K562 (cell line): Measurements from ENCODE around the gene CTU1. TPM values are rescaled to one million over a fixed set of nuclear protein-coding genes. Genes with fewer than 3 reads are reported as not detected.

Experiments used
- ATAC-seq: fragments of 200-7000 bp; cut with Tn5 transposase; 3 replicates; pipeline ENCODE4 v1.9.1; 2020; ENCODE audit warnings: moderate library complexity
- BruUV-seq: library from RNA; stranded (reverse); fragments of 400-500 nt; replicated peaks from 2 replicates; lab custom pipeline; 2021; lab: Mats Ljungman, UMichigan
- CTCF ChIA-PET: fragments of 300-600 bp; formaldehyde crosslinking; extraction: SDS; loops from one replicate; lab custom pipeline; 2021; ENCODE audit warnings: low intra/inter-chr PET ratio; lab: Yijun Ruan, JAX
- POLR2A ChIA-PET: fragments of 300-600, 350-650 bp; sonication (Branson Sonifier 250); formaldehyde crosslinking; extraction: SDS; loops from one replicate; lab custom pipeline; 2021; ENCODE audit warnings: antibody characterized with exemption, inconsistent platforms; lab: Yijun Ruan, JAX
- DNase-seq, 4 experiments: peaks; one replicate each; pipeline versions ENCODE4 v3.0.0 to v3.0.0-alpha.2; 2011 to 2018; ENCODE audit warnings: low spot score in 3 of 4, mixed read lengths in 3 of 4; ENCODE audit errors: extremely low read depth in 1 of 4
- FAIRE-seq: peaks from 2 replicates; lab custom pipeline; 2011; peaks lifted over from hg19 to GRCh38; lab: Jason Lieb, UNC
- H2AFZ ChIP-seq: 2 replicates; pipeline ENCODE4 v1.6.0; 2011; ENCODE audit warnings: low read depth, low read length, control low read depth, inconsistent platforms
- H3K27ac ChIP-seq: fragments of 200-600 bp; 3 replicates; pipeline ENCODE4 v1.8.0; 2011; ENCODE audit warnings: low read depth, mild to moderate bottlenecking, control low read depth, inconsistent platforms, low read length, moderate library complexity, mixed read lengths; ENCODE audit errors: extremely low read depth
- H3K27me3 ChIP-seq, 2 experiments: fragments of 300-600 bp in 1 of 2; 2 replicates in 1 of 2; 3 replicates in 1 of 2; pipeline versions ENCODE4 v1.6.0 to v1.8.0; 2011; ENCODE audit warnings: inconsistent platforms in 2 of 2, low read length in 2 of 2, mild to moderate bottlenecking in 1 of 2, mixed read lengths in 1 of 2, moderate library complexity in 1 of 2; ENCODE audit not compliant: control insufficient read depth in 2 of 2, insufficient read depth in 2 of 2
- H3K36me3 ChIP-seq: fragments of 300-600 bp; 3 replicates; pipeline ENCODE4 v1.8.0; 2011; ENCODE audit warnings: mild to moderate bottlenecking, low read length, inconsistent platforms; ENCODE audit not compliant: control insufficient read depth, insufficient read depth
- H3K4me1 ChIP-seq, 2 experiments: fragments of 200-600 bp in 1 of 2; replicated peaks in 1 of 2; 2 replicates in 1 of 2; 3 replicates in 1 of 2; pipeline versions ENCODE4 v1.5.1 to v1.8.0; 2011; ENCODE audit warnings: inconsistent platforms in 2 of 2, low read length in 2 of 2, mild to moderate bottlenecking in 1 of 2, mixed read lengths in 1 of 2, moderate library complexity in 1 of 2; ENCODE audit not compliant: control insufficient read depth in 2 of 2, insufficient read depth in 2 of 2
- H3K4me2 ChIP-seq: 2 replicates; pipeline ENCODE4 v1.6.1; 2011; ENCODE audit warnings: low read length, control low read depth, inconsistent platforms, mixed read lengths; ENCODE audit not compliant: insufficient read depth
- H3K4me3 ChIP-seq: fragments of 200-600 bp; sonication (generic), shearing (Covaris generic); 2 replicates; pipeline ENCODE4 v1.5.1; 2016; ENCODE audit warnings: control low read depth, inconsistent platforms
- H3K79me2 ChIP-seq: fragments of 200-600 bp; 3 replicates; pipeline ENCODE4 v1.8.0; 2011; ENCODE audit warnings: low read length, inconsistent platforms; ENCODE audit not compliant: control insufficient read depth, insufficient read depth
- H3K9ac ChIP-seq, 2 experiments: 2 replicates each; pipeline versions ENCODE4 v1.6.0 to v1.6.1; 2011; ENCODE audit warnings: low read depth in 2 of 2, low read length in 2 of 2, control low read depth in 1 of 2, inconsistent platforms in 1 of 2, mild to moderate bottlenecking in 1 of 2, mixed read lengths in 1 of 2; ENCODE audit not compliant: insufficient read depth in 1 of 2
- H3K9me1 ChIP-seq: one replicate; pipeline ENCODE4 v1.6.0; 2011; ENCODE audit warnings: inconsistent platforms, mild to moderate bottlenecking, low read length, moderate library complexity; ENCODE audit not compliant: control insufficient read depth, insufficient read depth
- H3K9me3 ChIP-seq: replicated peaks from 2 replicates; pipeline ENCODE4 v1.5.1; 2011; ENCODE audit warnings: low read depth, low read length, inconsistent platforms; ENCODE audit not compliant: control insufficient read depth, insufficient read depth
- H4K20me1 ChIP-seq: replicated peaks from 2 replicates; pipeline ENCODE4 v1.6.1; 2011; ENCODE audit warnings: low read length, inconsistent platforms, mixed read lengths; ENCODE audit not compliant: control insufficient read depth, insufficient read depth
- CBX1 ChIP-seq: sonication (generic); IDR thresholded peaks from 2 replicates; pipeline ENCODE4 v1.6.1; 2016; ENCODE audit warnings: antibody characterized with exemption, low read depth, mild to moderate bottlenecking
- EZH2 ChIP-seq: IDR thresholded peaks from 2 replicates; pipeline ENCODE4 v1.6.1; 2012; ENCODE audit warnings: low read depth, mild to moderate bottlenecking, inconsistent platforms, low read length, borderline replicate concordance
- FOXJ3 ChIP-seq: sonication (generic); formaldehyde crosslinking; IDR thresholded peaks from 2 replicates; pipeline ENCODE4 v1.4.0; 2020; ENCODE audit warnings: mild to moderate bottlenecking, missing genetic modification reagents
- HDAC2 ChIP-seq: fragments of 450-650 bp; IDR thresholded peaks from 2 replicates; pipeline ENCODE4 v1.6.1; 2016; ENCODE audit warnings: mild to moderate bottlenecking
- NR0B1 ChIP-seq: fragments of 450-650 bp; IDR thresholded peaks from one replicate; pipeline ENCODE4 v1.6.1; 2018; ENCODE audit warnings: mild to moderate bottlenecking, moderate library complexity; ENCODE audit not compliant: partially characterized antibody
- NUFIP1 ChIP-seq: fragments of 450-650 bp; IDR thresholded peaks from 2 replicates; pipeline ENCODE4 v1.6.1; 2018; ENCODE audit not compliant: partially characterized antibody
- SMAD1 ChIP-seq: fragments of 150-350 bp; IDR thresholded peaks from 2 replicates; pipeline ENCODE4 v1.6.1; 2014; ENCODE audit warnings: low read length, low read depth; ENCODE audit not compliant: partially characterized antibody
- TAL1 ChIP-seq: fragments of 450-650 bp; IDR thresholded peaks from 2 replicates; pipeline ENCODE4 v1.6.1; 2016; ENCODE audit warnings: mild to moderate bottlenecking
- ZNF407 ChIP-seq: fragments of 450-650 bp; IDR thresholded peaks from 2 replicates; pipeline ENCODE4 v1.6.1; 2016; ENCODE audit warnings: low read depth
- WGBS: fragments of 100-300 bp; shearing (Covaris generic); methylation state at CpG from one replicate; pipeline ENCODE4 v1.1.6; 2016; ENCODE audit warnings: low coverage, mixed read lengths; ENCODE audit not compliant: insufficient coverage; ENCODE audit errors: missing lambda C conversion rate; 5-methylcytosine and 5-hydroxymethylcytosine counted together
- in situ Hi-C: fragments of 300-500 bp; cut with MboI; formaldehyde crosslinking; loops from 4 replicates; pipeline ENCODE4 v1.15.0; 2018; ENCODE audit warnings: inconsistent platforms, mixed read lengths
- intact Hi-C: fragments of 100-400 bp; cut with micrococcal nuclease; formaldehyde crosslinking; loops from 2 replicates; pipeline ENCODE4 v1.14.2; 2022
- polyA plus RNA-seq, 8 experiments: library from polyadenylated mRNA; depleted of rRNA in 4 of 8; stranded (reverse) in 5 of 8; unstranded in 3 of 8; fragments of >200 nt; fragmentation: Nextera tagmentation in 2 of 8; fragmentation: Illumina TruSeq in 1 of 8; extraction: Ambion mirVana in 2 of 8; extraction: Trizol in 1 of 8; gene quantifications; 2 replicates each; pipeline versions ENCODE4 v1.2.1 to v1.2.3, GENCODE V29; 2011 to 2014; ENCODE audit warnings: inconsistent platforms in 1 of 8, missing spikeins in 1 of 8
- total RNA-seq, 7 experiments: library from RNA; depleted of rRNA in 6 of 7; stranded (reverse); fragments of >200 nt in 6 of 7; fragmentation: Illumina TruSeq in 2 of 7; extraction: Trizol in 2 of 7; gene quantifications; 2 replicates each; pipeline versions ENCODE4 v1.2.1 to v1.2.3, GENCODE V29; 2011 to 2021; ENCODE audit warnings: low replicate concordance in 1 of 7

The CTU1 gene
- total and polyA plus RNA-seq, 9 of the 15 experiments (the other 6 are each of a cell fraction or from before 2014, with no cell fraction given), result 0.03 to 18.4 (median 2.3) TPM; not detected in 1

GRCh38 chr19:51075998-51076397 is 32.2 kb downstream of the CTU1 start (continued):
- TF ChIP-seq ZNF407, result no peak
- TF ChIP-seq, all 486 proteins: peak for 0

GRCh38 chr19:51071095-51071405 is 37.2 kb downstream of the CTU1 start:
- 0% methylated on average over 4 of the region's 4 CpGs for WGBS

More at GRCh38 chr19:51071095-51071405, 37.2 kb downstream of the CTU1 start:
- CTCF ChIA-PET, result no interaction called here
- H3K36me3 ChIP-seq, result no peaks in the 10 kb centered on the region
- POLR2A ChIA-PET, result interaction anchor here (0.5 to 0.8 kb wide), 2 partner anchors 70 to 273 kb away, joined by 3 to 4 read pairs; partner anchors contain the start of gene KLK8
- no peaks in the 10 kb centered on the region for H4K20me1 ChIP-seq
- peaks cover 3 to 9% of the 10 kb centered on the region in 2 experiments; a peak in 2 of 5 replicates for H3K27me3 ChIP-seq
- H3K27ac ChIP-seq, result no peak overlapping the region
- in situ Hi-C loops (no loop called here), intact Hi-C loops (no loop called here)
- BruUV-seq, result no TSS peak
- peaks cover 3 to 8% of the 10 kb centered on the region in 2 experiments; a peak in 3 of 5 replicates for H3K4me1 ChIP-seq
- no peak overlapping the region for H3K4me2 ChIP-seq
- H3K9me3 ChIP-seq, result no peaks in the 10 kb centered on the region; the same call in 1 of the 2 replicates
- TF ChIP-seq NUFIP1, result no peak
- TF ChIP-seq CBX1, result no peak
- no peak for TF ChIP-seq FOXJ3 (CRISPR knock-in tag)
- no peak for TF ChIP-seq NR0B1
- TF ChIP-seq TAL1, result no peak
- no peak for TF ChIP-seq EZH2
- TF ChIP-seq SMAD1, result no peak
- TF ChIP-seq HDAC2, result no peak
- H2AFZ ChIP-seq, result no peak overlapping the region
- no peak for FAIRE-seq
- no peak for ATAC-seq
- no peaks in the 10 kb centered on the region for H3K9me1 ChIP-seq
- H3K9ac ChIP-seq, result no peak overlapping the region
- no peak overlapping the region for H3K4me3 ChIP-seq
- DNase-seq, result no peak
- no peaks in the 10 kb centered on the region for H3K79me2 ChIP-seq
